ENCODE results near the gene OLA1.
A peak's percentile ranks its signal among the peaks of the same experiment; 100 is the strongest.

OLA1 gene

GRCh38 chr2:174059884-174060244, 188.5 kb downstream of the OLA1 start:
- no peak for DNase-seq

GRCh38 chr2:174059178-174059883, 189.0 kb downstream of the OLA1 start:
- DNase-seq: no peak

GRCh38 chr2:174058456-174058855, 189.9 kb downstream of the OLA1 start:
- DNase-seq: no peak

GRCh38 chr2:174058026-174058425, 190.3 kb downstream of the OLA1 start:
- DNase-seq: no peak

- no peak for DNase-seq
These were observed 193.4 kb downstream of the OLA1 start for GRCh38 chr2:174054926-174055325.

GRCh38 chr2:174053355-174054151, 194.8 kb downstream of the OLA1 start:
- no peak for DNase-seq

- DNase-seq: no peak
These were observed 195.8 kb downstream of the OLA1 start for GRCh38 chr2:174052584-174052976.

GRCh38 chr2:174051741-174052583, 196.4 kb downstream of the OLA1 start:
- no peak for DNase-seq

GRCh38 chr2:174051068-174051467, 197.3 kb downstream of the OLA1 start:
- no peak for DNase-seq

GRCh38 chr2:174049895-174050294, 198.4 kb downstream of the OLA1 start:
- DNase-seq: no peak

GRCh38 chr2:174048243-174048642, 200.1 kb downstream of the OLA1 start:
- no peak for DNase-seq

- DNase-seq: no peak
These were observed 200.6 kb downstream of the OLA1 start for GRCh38 chr2:174047746-174048145.

- DNase-seq: no peak
These were observed 202.2 kb downstream of the OLA1 start for GRCh38 chr2:174046172-174046571.

- DNase-seq: no peak
These were observed 203.8 kb downstream of the OLA1 start for GRCh38 chr2:174044556-174044955.

- DNase-seq: no peak
These were observed 208.0 kb downstream of the OLA1 start for GRCh38 chr2:174040417-174040701.

- DNase-seq: peak; percentile 3 to 43 (median 29)
These were observed 208.5 kb downstream of the OLA1 start for GRCh38 chr2:174039551-174040416.

GRCh38 chr2:174038462-174038861, 209.9 kb downstream of the OLA1 start:
- no peak for DNase-seq

- DNase-seq: no peak
These were observed 211.5 kb downstream of the OLA1 start for GRCh38 chr2:174036825-174037224.

- DNase-seq: no peak
These were observed 212.2 kb downstream of the OLA1 start for GRCh38 chr2:174035981-174036742.

GRCh38 chr2:174035117-174035635, 213.2 kb downstream of the OLA1 start:
- no peak for DNase-seq

- DNase-seq: no peak
These were observed 215.2 kb downstream of the OLA1 start for GRCh38 chr2:174033163-174033550.

GRCh38 chr2:174031226-174031625, 217.1 kb downstream of the OLA1 start:
- DNase-seq: no peak
